Vagina (tissue), 2 donors: ENCODE measurements around the gene EBLN1. TPM values are rescaled to one million over a fixed set of nuclear protein-coding genes. Genes with fewer than 3 reads are reported as not detected.
"Not testable (repeated sequence)": the region's sequence is repeated elsewhere in the genome, so short reads cannot be mapped to it uniquely, and the experiment has no call there.

Experiments
- DNase-seq, 2 donors: peaks; one replicate each; pipeline ENCODE4 v3.0.0-alpha.2; 2017; ENCODE audit errors: extremely low spot score in 2 of 2
- H3K27ac ChIP-seq: fragments of 200-600 bp; sonication (generic); one replicate; pipeline ENCODE4 v1.5.1; 2019
- H3K27me3 ChIP-seq: fragments of 200-600 bp; sonication (generic); one replicate; pipeline ENCODE4 v1.5.1; 2019
- H3K36me3 ChIP-seq, 2 donors: fragments of 200-600 bp; sonication (generic); one replicate each; pipeline ENCODE4 v1.5.1; 2017 to 2019
- H3K4me1 ChIP-seq: fragments of 200-600 bp; sonication (generic); one replicate; pipeline ENCODE4 v1.5.1; 2019
- H3K4me3 ChIP-seq, 2 donors: fragments of 200-600 bp; sonication (generic); 1 replicate in 1 of 2; 2 replicates in 1 of 2; pipeline ENCODE4 v1.5.1; 2016 to 2019
- H3K9me3 ChIP-seq: fragments of 200-600 bp; sonication (generic); one replicate; pipeline ENCODE4 v1.5.1; 2019
- CTCF ChIP-seq, 3 experiments: fragments of 450-650 bp in 2 of 3; fragments of 200-600 bp in 1 of 3; sonication (generic) in 1 of 3; IDR thresholded peaks; one replicate each; pipeline ENCODE4 v1.5.1; 2017 to 2019; ENCODE audit warnings: antibody characterized with exemption in 3 of 3, mild to moderate bottlenecking in 2 of 3, moderate library complexity in 2 of 3
- POLR2A ChIP-seq, 2 donors: fragments of 450-650 bp; IDR thresholded peaks; one replicate each; pipeline ENCODE4 v1.6.1; 2017; ENCODE audit warnings: antibody characterized with exemption in 2 of 2, mild to moderate bottlenecking in 2 of 2, moderate library complexity in 2 of 2
- POLR2AphosphoS5 ChIP-seq, 2 donors: sonication (generic); formaldehyde crosslinking; IDR thresholded peaks; one replicate each; pipeline ENCODE4 v1.9.0; 2017; ENCODE audit warnings: antibody characterized with exemption in 2 of 2, mild to moderate bottlenecking in 2 of 2, low read depth in 1 of 2; ENCODE audit not compliant: insufficient read depth in 1 of 2
- intact Hi-C: fragments of 100-400 bp; cut with DNase I; formaldehyde crosslinking; loops from one replicate; pipeline ENCODE4 v1.15.1; 2023
- total RNA-seq: library from RNA; depleted of rRNA; stranded (reverse); fragments of >200 nt; gene quantifications from one replicate; pipeline ENCODE4 v1.2.3, GENCODE V29; 2016

EBLN1 gene
- total RNA-seq, 1 donor from 2014 or later: not detected

- Histone ChIP-seq H3K36me3 (no peaks in the 10 kb centered on the region), H3K4me1 (no peaks in the 10 kb centered on the region), H3K9me3 (no peaks in the 10 kb centered on the region), H3K4me3 (no peak overlapping the region), H3K27me3 (no peaks in the 10 kb centered on the region), H3K27ac (no peak overlapping the region)
- TF ChIP-seq CTCF (IDR thresholded peaks at IDR 0.05): no peak
- TF ChIP-seq POLR2AphosphoS5 (IDR thresholded peaks at IDR 0.05; ENCODE audit: insufficient read depth in 1 of 2, low read depth in 1 of 2): no peak
- TF ChIP-seq POLR2A (IDR thresholded peaks at IDR 0.05): no peak
- DNase-seq: no peak
- intact Hi-C loops: no loop called here
Measured at GRCh38 chr10:22218448-22218847, 633 bp upstream of the EBLN1 start.

- intact Hi-C loops, H3K27ac ChIP-seq, H3K4me1 ChIP-seq, H3K36me3 ChIP-seq, DNase-seq, H3K4me3 ChIP-seq, H3K27me3 ChIP-seq, H3K9me3 ChIP-seq: not testable (repeated sequence)
Measured at GRCh38 chr10:22217084-22217483, 731 bp downstream of the EBLN1 start.

GRCh38 chr10:22210267-22210666 lies 7.5 kb downstream of the EBLN1 start:
- H3K4me3 ChIP-seq: no peak overlapping the region
- H3K36me3 ChIP-seq: no peaks in the 10 kb centered on the region
- no peak for DNase-seq
- intact Hi-C loops: no loop called here
- no peak overlapping the region for H3K27ac ChIP-seq
- TF ChIP-seq POLR2A (IDR thresholded peaks at IDR 0.05): no peak
- TF ChIP-seq CTCF (IDR thresholded peaks at IDR 0.05): no peak
- no peaks in the 10 kb centered on the region for H3K27me3 ChIP-seq
- H3K9me3 ChIP-seq: no peaks in the 10 kb centered on the region
- no peaks in the 10 kb centered on the region for H3K4me1 ChIP-seq

- H3K36me3 ChIP-seq: no peaks in the 10 kb centered on the region
- intact Hi-C loops: no loop called here
- no peak for TF ChIP-seq POLR2AphosphoS5 (IDR thresholded peaks at IDR 0.05; ENCODE audit: insufficient read depth in 1 of 2, low read depth in 1 of 2)
- no peak for TF ChIP-seq CTCF (IDR thresholded peaks at IDR 0.05)
- TF ChIP-seq POLR2A (IDR thresholded peaks at IDR 0.05): no peak
Measured at GRCh38 chr10:22193945-22194344, 23.9 kb downstream of the EBLN1 start.

GRCh38 chr10:22185586-22185985 lies 32.2 kb downstream of the EBLN1 start:
- Histone ChIP-seq H3K9me3 (no peaks in the 10 kb centered on the region), H3K36me3 (no peaks in the 10 kb centered on the region), H3K27me3 (no peaks in the 10 kb centered on the region), H3K4me1 (no peaks in the 10 kb centered on the region), H3K27ac (no peak overlapping the region), H3K4me3 (no peak overlapping the region)
- no peak for DNase-seq
- intact Hi-C loops: no loop called here
- TF ChIP-seq CTCF (IDR thresholded peaks at IDR 0.05): no peak
- TF ChIP-seq POLR2AphosphoS5 (IDR thresholded peaks at IDR 0.05; ENCODE audit: insufficient read depth in 1 of 2, low read depth in 1 of 2): no peak
- no peak for TF ChIP-seq POLR2A (IDR thresholded peaks at IDR 0.05)

More at GRCh38 chr10:22193945-22194344, 23.9 kb downstream of the EBLN1 start:
- Histone ChIP-seq H3K4me1 (no peaks in the 10 kb centered on the region), H3K4me3 (no peak overlapping the region), H3K9me3 (no peaks in the 10 kb centered on the region), H3K27ac (no peak overlapping the region), H3K27me3 (no peaks in the 10 kb centered on the region)
- DNase-seq: no peak
